GM21367 (cell line): ENCODE data around the gene ZNF217.
"Not testable (repeated sequence)": the region's sequence is repeated elsewhere in the genome, so short reads cannot be mapped to it uniquely, and the experiment has no call there.

Source experiments
- ATAC-seq: cut with Tn5 transposase; IDR thresholded peaks from one replicate; pipeline ENCODE4 v1.9.1; 2021; ENCODE audit not compliant: unreplicated experiment

Gene ZNF217

DNA sequence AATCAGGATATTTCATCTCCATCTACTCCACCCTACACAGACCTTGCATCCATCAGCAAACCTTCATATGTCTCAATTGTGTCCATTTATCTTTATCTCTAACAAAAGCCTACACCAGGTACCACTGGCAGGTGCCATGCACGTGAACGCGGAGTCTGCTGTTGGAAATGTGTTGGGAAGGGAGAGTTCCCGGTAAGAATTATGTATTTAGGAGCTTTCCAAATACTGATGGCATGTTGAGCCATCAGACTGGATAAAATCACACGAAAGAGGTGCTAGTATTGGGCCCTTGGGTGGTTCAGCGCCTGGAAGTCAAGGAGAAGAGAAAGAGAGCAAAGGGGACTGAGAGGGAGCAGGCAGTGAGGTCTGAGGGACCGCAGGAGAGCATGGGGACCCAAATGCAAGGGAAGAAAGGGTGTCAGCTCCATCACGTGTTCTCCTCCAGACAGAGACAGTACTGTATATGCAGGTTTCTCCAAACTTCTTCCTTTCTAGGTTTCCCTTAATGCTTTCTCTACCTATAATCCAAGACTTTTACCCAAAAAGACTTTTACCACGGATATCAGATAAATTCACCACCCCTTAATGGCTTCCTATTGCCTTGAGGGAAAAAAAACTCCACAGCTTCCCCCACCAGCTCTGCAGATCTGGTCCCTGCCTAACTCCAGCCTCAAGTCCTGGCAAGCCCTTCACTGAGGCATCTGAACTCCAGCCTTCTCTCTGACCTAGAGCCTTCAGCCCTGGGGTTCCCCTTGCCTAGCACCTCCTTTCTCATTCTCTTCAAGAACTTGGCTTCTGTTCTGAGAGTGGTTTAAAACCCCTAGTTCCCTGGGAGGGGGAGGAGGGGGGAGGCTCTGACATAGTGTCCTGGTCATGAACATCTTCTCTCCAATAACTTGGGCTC, 4.8 kb upstream of the ZNF217 start:
- ATAC-seq, result no peak

DNA sequence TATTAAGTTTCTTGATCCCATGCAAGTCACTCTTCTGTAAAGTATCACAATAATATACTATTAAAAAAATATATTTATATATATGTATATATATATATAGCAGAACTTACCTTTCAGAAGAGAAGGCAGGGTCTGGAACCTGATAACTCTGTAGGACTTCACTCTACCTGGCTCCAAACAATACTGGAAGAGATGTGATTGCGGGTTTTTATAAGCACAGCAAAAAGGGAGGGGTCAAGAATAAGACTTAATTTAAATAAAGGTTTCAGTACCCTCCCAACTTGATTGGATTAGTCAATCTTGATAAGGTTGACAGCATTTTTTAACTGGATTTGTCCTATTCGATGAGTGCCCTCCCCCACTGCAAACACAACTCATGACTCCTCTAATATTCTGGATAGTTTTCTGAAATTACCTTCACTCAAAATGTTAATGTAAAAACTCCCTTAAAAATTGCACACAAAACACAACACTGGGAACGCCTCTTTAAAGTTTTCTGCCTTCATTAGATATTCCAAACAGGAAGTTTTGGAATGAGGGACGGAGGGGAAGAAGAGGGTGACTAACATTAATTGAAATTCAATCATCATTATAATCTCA, 4.0 kb upstream of the ZNF217 start:
- no peak for ATAC-seq

DNA sequence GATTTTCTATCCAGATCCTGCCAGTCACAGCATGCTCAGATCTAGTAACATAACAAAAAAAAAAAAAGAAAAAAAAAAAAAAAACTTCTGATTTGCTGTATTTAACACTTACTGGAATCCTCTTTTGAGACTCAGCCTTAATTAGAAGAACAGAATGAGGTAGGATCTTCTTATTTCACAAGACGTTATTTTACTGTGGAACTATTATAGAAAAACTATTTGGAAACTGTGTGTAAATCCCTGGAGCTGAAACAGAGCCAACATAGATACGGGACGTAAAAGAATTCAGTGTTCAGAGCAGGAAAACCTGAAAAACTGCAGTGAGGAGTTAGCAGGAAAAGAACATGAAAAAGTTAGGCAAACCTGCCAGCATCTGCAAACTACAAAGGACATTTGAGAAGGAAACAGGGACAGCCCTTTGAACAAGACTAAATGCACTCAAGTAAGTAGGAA, 3.4 kb upstream of the ZNF217 start:
- no peak for ATAC-seq

DNA sequence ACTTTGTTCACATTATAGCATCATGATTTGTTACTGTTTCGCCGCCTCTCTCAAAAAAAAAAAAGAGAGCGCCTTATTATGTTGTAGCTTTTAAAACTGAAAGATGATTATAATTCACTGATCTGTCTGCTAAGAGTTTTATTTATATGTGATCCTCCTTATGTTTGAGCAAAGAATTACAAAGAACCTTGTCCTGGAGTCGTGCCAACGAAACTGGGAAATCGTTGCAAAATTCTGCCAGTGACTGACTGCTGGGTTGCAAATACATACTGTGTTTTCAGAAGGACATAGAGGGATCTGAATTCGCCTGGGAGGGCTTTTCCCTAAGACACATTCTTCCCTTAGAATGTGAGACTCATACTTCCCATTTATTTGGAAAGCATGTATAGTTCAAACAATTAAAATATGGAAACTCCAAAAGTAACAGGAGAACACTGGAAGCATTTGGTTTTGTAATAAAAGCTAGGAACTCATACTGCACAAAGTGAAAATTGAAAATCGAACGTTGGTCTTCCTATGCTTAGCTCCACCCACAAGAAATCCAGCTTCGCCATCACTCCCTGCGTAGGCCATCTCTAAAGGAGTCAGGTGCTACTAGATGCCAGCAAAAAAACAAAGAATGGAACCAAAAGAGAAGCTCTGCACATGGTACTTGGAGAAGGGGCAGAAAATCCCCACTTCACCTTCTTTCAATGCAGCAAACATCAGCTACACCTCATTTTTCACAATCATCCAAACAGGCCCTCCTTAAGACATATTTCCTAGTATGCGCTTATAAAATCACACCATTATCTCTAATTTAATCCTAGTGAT, 2.8 kb upstream of the ZNF217 start:
- not testable (repeated sequence) for ATAC-seq

DNA sequence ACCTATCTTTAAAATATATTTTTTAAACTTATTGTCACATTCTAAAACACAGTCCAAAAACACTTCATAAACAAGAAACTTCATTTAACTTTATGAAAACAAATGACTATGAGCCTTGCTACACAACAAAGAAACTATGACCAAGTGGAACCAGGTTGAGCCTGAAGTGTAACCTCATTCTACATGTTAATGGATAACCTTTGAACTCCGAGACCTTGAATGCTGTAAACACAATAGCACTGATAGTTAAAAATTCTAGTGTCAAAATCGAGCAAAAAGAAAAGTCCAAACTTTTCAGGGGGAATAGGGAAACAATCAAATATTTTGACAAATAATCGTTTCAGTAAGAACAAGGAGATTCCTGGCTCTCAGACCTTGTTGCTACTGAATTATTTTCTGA, 2.1 kb upstream of the ZNF217 start:
- ATAC-seq, result not testable (repeated sequence)

DNA sequence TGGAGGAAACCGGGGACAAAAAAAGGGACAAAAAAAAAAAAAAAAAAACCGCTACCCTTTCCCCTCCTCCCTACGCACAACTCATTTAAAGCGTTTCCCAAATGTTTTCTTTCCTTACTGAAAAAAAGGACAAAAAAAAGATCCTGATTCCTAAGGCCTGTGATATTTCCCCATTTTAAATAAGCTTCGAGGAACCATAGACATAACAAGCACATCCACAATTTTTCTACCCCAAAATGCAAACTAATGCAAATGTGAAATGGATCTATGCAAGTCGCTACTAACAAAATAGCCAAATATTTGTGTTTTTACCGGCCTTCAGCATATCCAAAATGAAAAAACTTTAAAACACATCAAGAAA, 1.4 kb upstream of the ZNF217 start:
- no peak for ATAC-seq

DNA sequence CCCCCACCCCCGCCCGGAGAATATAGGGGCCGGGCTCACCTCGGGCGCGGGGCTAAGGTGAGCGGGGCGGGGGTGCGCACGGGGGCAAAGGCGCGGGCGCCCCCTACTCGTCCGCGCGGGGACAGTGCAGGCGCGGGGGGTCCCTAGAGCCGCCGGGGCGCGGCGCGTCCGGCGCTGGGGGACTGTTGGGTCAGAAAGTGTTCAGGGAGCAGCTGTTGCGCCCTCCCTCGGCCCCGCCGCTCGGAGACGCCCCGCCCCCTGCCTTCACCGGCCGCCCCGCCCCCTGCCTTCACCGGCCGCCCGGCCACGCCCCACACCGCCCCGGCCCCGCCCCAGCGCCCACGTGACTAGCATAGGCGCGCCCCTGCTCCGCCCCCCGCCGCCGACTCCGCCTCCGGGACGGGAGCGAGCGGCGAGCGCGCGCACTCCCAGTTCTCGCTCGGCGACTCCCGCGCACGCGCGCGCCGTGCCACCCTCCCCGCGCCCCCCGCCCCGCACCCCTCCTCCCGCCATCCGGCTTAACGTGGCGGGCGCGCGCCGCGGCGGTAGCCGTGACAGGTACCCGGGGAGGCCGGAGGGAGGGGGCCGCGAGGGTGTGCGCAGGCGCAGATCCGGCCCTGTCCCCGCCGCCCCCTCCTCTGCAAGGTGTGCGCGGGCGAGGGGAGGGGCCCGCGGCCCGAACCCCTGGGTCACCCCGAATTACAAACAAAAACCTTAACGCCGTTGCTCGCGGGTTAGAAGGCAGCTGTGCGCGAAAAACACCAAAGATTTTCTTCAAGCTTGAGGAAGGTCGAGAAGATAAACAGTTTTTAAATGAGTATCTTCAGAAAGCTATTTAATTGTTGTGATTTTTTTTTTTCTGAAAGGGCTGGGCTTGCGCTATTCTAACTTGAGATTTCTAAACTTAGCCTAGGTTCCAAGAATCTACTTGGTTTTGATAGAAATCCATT, 704 bp upstream of the ZNF217 start:
- peak; percentile 52 for ATAC-seq

DNA sequence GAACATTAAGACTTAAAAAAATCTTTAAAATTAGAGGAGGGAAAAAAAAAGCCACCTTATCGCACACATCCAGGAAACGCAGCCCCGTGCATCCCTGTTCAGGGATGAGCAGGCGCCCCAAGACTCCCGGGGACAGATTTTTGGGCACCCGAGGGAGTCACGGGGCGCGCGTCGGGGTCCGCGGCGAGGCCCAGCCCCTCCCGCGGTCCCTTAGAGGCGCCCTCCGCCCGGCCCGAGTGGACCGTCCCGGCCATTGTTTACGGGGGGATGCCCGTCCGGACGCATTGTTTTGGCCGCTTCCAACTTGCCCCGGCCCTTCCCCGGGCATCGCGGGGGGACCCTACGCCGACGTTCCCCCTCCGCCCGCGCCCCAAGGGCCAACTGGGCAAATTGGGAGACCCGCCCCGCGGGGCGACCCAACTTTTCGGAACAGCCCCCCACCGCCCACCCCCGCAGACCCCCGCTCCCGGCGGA, 610 bp downstream of the ZNF217 start:
- ATAC-seq, result no peak

DNA sequence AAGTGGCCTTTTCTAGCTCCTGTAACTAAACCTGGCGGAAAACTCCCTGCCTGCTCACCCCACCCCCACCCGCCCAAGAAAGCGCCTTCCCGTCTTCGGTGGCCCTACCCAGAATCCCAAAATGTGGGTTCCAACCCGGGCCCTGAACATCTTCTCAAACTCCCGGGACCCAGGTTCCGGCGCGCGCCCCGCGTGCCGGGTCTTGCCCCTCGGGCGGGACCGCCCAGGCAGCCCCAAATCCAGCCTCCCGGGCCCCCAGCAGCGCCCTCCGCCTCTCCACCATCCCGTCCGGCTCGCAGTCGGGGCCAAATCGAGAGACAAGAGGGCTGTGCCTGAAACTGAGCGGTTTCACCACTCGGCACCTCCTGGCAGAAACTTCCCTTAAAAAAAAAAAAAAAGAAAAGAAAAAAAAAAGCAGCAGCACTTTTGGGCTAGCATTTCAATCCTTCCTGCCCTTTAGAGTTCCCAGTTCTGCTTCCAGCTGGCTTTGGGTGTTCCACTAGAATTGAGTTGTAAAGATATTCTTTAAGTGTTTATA, 1.1 kb downstream of the ZNF217 start:
- not testable (repeated sequence) for ATAC-seq

DNA sequence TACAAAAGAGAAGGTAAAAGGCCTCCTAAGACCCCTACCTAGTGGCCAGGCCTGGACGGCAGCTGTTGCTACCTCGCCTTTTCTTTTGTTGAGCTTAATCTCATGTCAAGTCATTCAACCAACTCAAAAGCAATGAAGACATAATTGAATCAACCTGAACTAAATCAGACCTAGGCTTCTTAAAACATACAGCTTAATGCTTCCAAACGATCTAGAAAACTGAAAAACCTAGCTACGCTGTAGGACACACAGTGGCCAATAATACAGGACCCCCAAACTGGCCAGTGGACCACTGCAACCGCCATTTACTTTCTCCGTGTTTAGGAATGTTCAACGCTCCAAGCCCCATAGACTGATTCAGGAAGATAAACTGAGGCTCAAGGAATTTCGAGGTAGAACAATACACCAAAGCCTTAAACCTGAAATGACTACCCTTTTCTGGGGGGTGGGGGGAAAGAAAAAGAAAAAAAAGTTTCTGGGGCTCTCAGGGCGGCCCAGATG, 1.6 kb downstream of the ZNF217 start:
- not testable (repeated sequence) for ATAC-seq

DNA sequence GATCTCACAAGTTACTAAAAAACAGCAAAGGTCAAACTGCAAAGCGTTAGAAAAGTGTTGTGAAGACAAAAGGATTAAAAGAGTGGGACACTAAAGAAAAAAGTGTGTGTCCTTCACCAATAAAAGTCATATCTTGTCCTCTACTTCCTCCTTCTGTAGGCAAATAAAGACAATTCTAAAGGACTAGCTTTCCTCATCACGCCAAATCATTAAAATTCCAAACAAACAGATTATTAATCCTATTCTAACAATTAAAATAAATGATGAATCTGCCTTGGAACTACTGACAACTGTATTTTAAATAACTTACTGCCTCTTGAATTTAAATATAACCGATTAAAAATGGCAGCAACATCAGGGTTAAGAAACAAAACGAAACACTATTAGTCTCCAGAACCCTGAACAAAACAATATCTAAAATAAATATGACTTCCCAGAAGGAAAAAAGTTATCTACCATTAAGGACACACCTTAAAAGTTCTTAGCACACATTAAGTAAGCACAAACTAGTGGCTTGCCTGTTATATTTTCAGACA, 2.4 kb downstream of the ZNF217 start:
- not testable (repeated sequence) for ATAC-seq

DNA sequence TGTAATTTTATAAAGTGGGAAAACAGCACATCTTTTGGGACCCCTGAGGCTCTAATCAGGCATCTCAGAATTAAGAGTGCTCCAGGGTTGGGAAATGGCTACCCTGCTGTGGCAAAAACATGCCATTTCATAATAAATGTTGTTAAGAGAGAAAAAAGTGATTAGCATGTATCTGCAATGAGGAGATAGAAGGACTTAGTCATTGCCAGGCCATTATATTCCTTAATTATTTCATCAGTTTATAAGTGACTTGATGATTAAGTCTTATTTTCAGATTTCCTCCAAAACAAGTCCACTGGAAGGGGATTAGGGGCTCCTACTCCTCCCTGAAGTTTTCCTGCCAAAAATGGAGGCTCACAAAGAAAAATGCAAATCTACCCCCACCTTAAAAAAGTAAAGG, 3.0 kb downstream of the ZNF217 start:
- not testable (repeated sequence) for ATAC-seq

DNA sequence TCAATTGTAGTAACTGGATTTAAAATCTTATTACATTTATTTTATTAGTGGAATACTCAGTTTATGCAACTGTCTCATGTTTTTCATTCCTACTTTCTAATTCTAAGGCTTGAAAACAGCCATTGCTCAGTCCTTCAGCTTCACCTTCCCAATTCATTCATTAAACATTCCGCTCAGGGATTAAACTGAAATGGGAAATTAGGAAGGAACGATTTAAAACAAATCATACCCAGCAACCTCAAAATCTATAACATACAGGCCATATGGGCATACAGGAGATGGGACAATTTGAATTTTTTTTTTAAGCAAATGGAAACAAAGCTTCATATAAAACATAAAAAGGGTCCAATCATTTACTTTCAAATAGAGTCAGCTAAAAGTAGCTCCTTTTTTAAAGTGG, 3.5 kb downstream of the ZNF217 start:
- not testable (repeated sequence) for ATAC-seq

DNA sequence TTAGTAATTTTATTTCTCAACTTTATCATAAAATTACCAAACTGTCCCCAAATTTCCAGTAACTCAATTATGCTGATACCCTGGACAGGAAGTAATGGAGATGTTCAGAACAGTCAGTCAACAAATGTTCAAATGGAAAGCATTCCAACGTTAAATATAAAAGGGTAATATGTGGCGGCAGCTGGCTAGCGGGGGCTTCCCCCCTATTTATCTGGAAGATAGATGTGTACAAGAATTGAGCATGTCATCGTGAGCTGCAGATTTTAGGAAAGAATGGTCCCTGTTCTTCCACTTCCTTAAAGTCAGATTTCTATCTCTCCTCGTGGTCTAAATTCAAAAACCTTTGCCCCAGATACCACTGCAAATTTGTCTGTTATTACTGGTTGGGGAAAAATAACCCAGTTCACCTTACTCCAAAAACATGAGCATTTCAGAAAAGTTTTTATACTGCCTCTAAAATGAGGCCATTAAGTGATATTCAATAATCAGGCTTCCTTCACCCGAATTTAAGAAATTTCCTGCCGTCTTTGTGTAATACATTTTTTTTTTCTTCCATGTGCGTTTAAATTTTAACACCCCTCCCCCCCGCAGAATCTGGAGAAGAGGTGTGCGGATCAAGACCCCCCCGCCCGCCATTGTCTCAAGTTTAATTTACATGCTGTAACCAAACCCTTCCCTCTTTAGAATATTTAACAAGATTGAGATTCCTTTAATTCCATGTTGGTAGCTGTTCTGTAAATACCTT, 4.1 kb downstream of the ZNF217 start:
- ATAC-seq, result not testable (repeated sequence)

DNA sequence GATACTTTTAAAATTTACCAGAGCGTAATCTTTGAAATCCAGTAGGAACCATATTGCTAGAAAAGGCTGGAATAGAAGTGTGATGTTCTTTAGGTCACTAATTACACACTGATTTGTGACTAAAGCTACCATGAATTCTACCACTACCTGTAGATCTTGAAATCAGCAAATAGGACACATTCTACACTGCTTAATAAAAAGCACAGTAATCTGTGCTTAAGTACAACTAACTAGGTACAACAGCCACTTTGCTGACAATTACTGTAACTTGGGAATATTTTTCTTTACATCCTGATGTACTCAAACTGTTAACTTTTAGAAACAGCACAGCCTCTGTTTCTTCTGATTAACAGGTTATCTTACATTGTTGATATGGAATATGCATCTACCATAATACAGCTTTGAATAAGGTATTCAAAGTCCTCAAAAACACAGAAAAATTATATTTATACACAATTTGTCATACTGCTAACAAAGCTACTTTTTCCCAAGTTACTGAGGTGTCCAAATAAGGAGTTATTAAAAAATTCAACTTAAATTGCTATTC, 6.4 kb downstream of the ZNF217 start:
- ATAC-seq, result not testable (repeated sequence)

DNA sequence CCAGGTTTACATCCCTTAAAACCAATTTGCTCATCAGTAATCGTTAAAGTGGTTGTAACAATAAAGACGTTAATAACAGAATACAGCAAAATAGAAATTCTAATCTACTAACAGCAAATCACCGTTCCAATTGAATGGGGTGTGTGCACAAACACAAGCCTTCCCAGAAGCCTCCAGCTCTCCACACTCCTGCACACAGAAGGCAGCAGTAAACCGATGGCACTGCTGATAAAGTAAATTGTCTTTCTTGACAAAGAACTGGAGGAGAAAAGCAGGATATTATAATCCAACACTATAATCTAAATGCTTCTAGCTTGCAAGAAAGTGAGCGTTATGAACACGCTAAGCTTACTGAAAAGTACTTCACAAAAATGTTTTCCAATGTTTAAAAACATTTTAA, 7.0 kb downstream of the ZNF217 start:
- no peak for ATAC-seq

DNA sequence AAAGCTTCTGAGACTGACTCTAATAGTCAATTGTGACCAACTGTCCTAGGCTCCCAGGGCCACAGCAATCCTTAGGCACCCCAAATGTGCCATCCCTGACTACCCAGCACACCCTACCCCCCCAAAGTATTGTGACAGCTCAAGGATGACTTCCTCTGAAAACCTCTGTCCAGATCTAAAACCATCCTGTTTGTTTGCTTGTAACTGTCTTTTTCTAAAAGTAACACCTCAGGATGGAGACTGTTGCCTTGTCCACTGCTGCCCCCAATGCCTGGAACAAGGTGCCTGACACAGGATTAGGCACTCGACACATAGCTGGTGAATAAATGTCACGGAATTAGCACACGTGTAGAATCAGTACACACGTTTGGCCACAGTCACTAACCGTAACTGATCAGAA, 7.7 kb downstream of the ZNF217 start:
- not testable (repeated sequence) for ATAC-seq

DNA sequence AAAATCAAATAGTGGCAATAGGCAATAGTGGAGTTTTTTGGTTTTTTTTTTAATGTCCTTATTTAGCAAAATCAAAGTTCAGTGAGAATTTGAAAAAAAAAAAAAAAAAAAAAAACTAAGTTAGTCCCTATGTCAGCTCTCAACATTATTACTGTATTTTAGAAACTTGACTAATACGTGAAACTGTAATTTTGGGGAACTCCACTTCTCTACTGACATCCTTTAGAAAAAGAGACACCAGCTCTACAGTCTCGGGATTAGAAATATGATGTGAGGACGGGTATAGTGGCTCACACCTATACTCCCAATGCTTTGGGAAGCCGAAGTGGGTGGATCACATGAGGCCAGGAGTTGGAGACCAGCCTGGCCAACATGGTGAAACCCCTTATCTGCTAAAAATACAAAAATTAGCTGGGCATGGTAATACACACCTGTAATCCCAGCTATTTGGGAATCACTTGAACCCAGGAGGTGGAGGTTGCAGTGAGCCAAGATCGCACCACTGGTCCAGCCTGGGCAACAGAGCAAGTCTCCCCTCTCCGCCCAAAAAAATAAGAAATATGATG, 8.6 kb downstream of the ZNF217 start:
- ATAC-seq, result not testable (repeated sequence)
